22Rv1 (cell line): Measurements from ENCODE around the gene ANO10.
"Not testable (repeated sequence)": the region's sequence is repeated elsewhere in the genome, so short reads cannot be mapped to it uniquely, and the experiment has no call there.

Experiments used
- CTCF ChIP-seq: fragments of 450-650 bp; IDR thresholded peaks from 2 replicates; pipeline ENCODE4 v1.5.1; 2017; ENCODE audit warnings: mild to moderate bottlenecking
- ZFX ChIP-seq: fragments of 450-650 bp; IDR thresholded peaks from 2 replicates; pipeline ENCODE4 v1.6.1; 2017; ENCODE audit warnings: antibody characterized with exemption, borderline replicate concordance

- not testable (repeated sequence) for TF ChIP-seq CTCF, ZFX
These were observed 56.0 kb downstream of the ANO10 start for GRCh38 chr3:43565661-43566341.
